ENCODE measurements around the gene CCL22.

DNA sequence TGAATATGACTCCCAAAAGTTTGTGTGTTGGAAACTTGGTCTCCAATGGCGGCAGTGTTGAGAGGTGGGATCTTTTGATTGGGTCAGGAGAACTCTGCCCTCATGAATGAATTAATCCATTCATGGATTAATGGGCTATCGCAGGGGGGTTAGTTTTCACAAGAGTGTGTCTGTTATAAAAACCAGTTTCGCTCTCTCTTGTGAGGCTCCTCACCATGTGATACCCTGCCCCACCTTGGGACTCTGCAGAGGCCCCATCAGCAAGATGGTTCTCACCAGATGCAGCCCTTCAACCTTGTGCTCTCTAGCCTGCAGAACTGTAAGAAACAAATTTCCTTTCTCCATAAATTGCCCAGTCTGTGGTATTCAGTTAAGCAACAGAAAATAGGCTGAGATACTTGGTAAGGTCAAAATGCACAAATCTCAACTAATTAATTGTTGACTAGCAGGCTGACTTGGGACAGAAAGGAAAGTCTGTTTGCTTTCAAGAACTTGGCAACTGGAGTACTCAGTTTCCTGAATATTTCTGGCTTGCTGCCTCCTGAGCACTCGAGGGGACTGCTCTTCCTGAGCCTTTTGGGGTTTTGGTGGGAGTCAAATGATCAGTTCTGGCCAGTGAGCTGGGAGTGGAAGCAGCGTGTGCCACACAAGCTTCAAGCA, 32.2 kb downstream of the CCL22 start:
- TF ChIP-seq, protein P1, sequence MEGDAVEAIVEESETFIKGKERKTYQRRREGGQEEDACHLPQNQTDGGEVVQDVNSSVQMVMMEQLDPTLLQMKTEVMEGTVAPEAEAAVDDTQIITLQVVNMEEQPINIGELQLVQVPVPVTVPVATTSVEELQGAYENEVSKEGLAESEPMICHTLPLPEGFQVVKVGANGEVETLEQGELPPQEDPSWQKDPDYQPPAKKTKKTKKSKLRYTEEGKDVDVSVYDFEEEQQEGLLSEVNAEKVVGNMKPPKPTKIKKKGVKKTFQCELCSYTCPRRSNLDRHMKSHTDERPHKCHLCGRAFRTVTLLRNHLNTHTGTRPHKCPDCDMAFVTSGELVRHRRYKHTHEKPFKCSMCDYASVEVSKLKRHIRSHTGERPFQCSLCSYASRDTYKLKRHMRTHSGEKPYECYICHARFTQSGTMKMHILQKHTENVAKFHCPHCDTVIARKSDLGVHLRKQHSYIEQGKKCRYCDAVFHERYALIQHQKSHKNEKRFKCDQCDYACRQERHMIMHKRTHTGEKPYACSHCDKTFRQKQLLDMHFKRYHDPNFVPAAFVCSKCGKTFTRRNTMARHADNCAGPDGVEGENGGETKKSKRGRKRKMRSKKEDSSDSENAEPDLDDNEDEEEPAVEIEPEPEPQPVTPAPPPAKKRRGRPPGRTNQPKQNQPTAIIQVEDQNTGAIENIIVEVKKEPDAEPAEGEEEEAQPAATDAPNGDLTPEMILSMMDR (IDR thresholded peaks at IDR 0.05; ENCODE audit: poor library complexity), result no peak
- TF ChIP-seq EZH2 (IDR thresholded peaks at IDR 0.05; ENCODE audit: borderline replicate concordance), result no peak
